Measurements from ENCODE around the gene DGKQ.
A peak's percentile ranks its signal among the peaks of the same experiment; 100 is the strongest.
"Not testable (repeated sequence)": the region's sequence is repeated elsewhere in the genome, so short reads cannot be mapped to it uniquely, and the experiment has no call there.

The DGKQ gene

DNA sequence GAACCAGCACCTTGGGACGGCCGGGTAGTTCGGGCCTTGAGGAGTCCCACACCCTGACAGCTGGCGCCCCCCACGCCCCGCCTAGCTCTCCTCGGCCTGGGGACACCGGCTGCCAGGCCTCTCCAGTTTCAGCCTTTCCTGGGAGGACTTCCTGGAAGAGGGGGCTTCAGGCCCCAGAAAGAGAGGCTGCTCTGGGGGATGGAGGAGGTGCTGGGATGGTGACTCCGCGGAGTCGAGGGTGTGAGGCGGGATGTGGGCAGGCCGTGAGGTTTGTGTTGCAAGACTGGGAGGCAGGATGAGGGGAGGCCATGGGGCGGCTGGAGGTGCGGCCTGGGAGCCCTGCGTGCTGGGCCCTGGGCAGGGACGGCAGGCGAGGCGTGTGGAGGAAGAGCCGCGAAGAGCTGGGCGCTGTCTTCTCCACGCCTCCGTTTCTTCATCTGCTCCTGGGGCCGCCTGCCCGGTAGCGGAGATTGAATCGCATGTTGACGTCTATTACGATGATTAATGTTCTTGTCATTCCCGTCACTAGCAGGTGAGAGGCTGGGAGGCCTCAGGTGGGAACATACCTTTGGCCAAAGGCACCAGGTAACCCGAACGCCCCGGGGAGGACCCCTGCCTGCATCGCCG lies 37.1 kb upstream of the DGKQ start:
- FAIRE-seq (no peak), DNase-seq (ENCODE audit: insufficient read length, low spot score) (no peak)

DNA sequence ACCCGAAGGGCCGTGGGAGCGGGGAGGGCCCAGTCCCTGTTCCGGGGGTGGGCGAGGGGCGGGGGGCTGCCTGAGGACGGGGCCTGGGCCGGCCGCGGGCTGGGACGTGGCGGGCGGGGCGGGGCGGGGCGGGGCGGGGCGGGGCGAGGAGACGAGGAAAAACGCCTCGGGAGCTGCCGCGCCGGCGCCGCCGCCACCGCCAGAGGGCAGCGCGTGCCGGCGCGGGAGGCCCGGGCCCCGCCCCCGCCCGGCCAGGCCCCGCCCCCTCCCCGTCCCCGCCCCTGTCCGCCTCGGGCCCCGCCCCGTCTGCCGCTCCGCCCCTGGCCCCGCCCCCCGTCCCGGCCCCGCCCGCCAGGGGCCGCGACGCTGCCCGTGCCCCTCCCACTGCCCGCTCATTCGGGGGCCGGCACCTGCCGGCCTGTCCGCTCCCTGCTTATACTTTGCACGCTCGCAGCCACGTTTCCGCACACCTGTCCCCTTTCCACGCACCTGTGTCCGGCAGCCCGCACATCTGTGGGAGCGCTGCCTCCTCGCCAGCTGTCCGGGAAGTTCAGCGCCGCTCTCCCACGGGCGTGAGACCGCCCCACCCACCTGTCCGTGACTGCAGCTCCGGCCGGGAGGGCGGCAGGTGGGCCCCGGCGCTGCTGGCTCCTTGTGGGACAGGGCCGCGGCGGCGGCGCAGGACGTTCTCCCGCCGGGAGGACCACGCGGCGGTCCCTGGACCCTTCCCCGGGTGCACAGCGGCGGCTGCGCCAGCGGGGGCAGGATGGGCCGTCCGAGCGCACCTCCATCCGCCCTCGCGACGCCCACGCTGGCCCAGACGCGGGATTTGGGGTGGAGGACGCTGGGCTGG lies 36.4 kb upstream of the DGKQ start:
- no peak for FAIRE-seq
- peak; percentile 70 for DNase-seq (ENCODE audit: insufficient read length, low spot score)

DNA sequence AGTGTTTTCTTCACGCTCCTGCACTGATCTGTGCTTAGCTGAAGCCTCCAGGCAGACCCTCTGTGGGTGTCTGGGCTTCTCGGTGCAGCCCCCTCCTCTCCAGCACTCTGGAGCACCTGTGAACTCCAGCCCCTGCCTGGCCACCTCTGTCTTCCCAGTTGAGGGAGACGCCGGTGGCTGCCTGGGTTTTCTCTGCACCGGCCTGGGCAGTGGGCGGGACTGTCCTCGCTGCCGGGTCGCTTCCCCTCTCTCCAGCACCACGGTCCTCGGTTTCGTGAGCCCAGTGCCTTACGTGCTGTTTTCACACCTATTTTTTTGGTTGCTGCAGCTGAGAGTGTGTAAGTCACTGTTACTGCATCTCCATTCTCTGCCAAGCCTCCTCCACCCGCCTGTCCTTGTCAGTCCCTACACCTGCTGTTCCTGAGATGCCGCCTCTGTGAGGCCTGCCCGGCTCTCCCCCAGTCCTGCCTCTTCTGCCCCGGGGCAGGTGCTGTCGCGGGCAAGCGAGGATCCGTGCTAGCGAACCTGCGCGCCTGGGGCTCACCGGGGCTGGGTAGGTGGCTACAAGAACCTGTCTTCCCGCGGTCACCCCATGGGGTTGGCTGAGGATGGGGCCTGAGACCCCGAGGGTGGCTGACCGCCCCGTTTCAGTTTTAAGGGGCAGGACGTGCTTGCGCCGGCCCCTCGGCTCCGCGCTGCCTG lies 35.6 kb upstream of the DGKQ start:
- FAIRE-seq (no peak), DNase-seq (ENCODE audit: insufficient read length, low spot score) (no peak)

DNA sequence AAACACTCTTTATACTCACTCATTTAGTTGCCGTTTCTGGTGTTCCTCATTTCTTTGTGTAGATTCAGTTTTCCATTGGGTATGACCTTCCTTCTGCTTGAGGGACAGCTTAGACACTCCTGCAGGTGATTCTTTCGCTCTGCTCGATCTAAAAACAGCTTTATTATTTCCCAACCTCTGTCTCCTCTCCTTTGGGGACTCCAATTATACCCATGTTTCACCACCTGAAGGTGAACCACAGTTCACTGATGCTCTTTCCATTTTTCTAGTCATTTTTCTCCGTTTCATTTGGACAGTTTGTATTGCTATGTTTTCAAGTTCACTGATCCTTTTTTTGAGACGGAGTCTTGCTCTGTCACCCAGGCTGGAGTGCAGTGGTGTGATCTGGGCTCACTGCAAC lies 33.5 kb upstream of the DGKQ start:
- no peak for FAIRE-seq
- DNase-seq (ENCODE audit: insufficient read length, low spot score) = no peak

DNA sequence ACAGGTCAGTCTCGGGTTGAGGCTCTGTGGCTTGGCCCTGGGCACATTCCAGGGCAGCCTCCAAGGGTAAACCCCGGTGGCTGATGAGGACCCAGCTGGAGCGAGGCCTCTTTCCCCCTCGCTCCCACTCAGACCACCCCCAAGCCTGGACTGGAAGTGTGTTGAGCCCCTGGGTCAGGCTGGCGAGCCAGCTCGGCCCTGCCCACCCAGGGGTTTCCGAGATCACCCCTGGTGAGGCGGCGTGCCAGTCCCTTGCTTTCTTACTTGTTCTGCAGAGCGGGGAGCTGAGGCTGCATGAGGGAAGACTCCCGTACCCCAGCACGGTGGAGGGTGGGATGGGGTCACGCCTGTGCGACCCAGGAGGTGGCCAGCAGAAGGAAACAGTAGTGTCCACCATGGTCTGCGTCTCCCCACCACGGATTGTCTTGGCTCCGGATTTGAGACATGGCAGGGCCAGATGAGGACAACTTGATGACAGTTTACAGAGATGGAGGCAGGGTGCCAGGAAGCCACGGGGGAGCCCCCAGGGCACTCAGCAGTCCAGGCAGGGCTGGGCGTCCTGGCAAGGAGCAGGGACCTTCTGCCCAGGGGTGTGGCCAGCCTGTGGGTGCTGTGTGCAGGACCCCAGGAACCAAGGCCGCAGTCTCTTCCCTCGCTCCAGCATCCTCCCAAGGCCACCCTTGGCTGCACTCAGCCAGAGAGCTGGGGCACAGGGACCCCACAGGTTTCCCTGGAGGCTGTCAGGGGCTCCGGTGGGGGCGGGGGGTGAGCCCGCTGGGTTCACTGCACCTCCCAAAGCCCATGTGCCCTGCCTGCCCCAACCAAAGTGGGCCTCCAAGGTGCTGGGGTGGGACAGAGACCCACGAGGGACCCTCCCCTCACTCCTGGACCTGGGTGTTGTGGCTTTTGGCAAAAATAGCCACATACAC lies 31.5 kb upstream of the DGKQ start:
- FAIRE-seq = no peak
- no peak for DNase-seq (ENCODE audit: insufficient read length, low spot score)

DNA sequence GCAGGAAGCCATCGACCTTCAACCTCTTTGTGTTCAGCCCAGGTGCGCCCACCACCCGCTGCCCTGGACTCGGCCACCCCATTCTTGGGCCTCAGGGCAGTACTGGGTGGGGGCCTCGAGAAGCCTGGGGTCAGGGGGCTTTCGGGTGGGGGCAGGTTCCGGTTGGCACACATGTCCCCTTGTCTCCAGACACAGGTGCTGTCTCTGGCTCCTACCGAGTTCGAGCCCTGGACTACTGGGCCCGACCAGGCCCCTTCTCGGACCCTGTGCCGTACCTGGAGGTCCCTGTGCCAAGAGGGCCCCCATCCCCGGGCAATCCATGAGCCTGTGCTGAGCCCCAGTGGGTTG lies 30.7 kb upstream of the DGKQ start:
- FAIRE-seq (no peak), DNase-seq (ENCODE audit: insufficient read length, low spot score) (no peak)

DNA sequence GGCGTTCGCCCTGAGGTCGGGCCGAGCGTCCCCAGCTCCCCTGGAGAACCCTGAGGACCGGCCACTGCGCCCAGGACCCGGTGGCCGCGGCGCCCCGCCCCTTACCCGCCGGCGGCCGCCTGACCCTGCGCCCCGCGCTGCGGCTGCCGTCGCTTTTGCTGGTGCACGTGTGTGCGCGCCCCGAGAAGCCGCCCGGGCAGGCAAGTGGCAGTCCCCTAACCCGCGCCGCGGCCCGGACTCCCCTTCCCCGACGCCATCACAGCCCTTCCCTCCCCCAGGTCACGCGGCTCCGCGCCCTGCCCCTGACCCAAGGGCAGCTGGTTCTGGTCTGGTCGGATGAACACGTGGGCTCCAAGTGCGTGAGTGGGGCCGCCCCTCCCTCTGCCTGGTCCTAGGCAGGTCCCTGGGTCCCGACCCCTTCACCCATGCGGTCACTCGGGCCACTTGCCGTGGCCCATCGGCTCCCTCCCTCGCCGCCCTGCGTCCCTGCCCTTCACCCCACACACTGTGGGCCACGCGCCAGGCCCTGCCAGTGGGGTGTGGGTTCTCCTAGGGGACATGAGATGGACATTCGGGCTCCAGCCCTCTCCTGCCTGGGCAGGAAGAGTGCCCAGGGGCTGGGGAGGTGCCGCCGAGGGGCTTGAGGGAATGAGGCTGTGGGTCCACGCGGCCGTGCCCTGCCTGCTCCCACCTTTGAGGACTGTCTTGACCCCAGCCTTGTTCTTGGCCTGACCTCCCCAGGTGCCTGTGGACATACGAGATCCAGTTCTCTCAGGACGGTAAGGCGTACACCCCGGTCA lies 30.1 kb upstream of the DGKQ start:
- FAIRE-seq (no peak), DNase-seq (ENCODE audit: insufficient read length, low spot score) (no peak)

DNA sequence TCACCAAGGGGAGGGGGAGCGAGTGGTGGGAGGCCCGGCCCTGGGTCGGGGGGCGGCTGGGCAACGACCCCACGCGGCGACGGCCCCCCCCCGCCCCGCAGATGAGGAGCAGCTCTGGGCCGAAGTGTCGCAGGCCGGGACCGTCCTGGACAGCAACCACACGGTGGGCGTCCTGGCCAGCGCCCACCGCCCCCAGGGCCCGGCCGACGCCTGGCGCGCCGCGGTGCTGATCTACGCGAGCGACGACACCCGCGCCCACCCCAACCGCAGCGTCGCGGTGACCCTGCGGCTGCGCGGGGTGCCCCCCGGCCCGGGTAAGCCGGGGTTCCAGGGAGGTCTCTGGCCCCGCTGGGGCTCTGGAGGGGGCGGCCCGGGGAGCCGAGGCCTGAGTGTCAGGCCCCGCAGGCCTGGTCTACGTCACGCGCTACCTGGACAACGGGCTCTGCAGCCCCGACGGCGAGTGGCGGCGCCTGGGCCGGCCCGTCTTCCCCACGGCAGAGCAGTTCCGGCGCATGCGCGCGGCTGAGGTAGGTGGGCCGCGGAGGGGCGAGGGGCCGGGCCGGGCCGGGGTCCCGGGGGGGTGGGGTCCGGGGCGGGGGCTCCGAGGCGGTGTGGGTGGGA lies 29.4 kb upstream of the DGKQ start:
- DNase-seq (ENCODE audit: insufficient read length, low spot score) (no peak), FAIRE-seq (no peak)

DNA sequence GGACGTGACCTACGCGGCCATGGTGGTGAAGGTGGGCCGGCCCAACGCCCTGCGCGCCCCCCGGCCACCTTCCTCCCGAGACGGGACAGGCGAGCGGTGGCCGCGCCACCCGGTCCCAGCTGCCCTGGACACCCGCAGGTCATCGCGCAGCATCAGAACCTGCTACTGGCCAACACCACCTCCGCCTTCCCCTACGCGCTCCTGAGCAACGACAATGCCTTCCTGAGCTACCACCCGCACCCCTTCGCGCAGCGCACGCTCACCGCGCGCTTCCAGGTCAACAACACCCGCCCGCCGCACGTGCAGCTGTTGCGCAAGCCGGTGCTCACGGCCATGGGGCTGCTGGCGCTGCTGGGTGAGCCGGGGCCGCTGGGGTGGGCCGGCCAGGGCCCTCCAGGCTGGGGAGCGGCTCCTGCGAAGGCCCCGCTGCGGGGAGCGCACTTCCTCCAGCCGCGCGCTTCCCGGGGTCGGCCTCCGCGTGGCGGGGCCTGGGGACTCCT lies 28.8 kb upstream of the DGKQ start:
- DNase-seq (ENCODE audit: insufficient read length, low spot score) = no peak
- FAIRE-seq = no peak

DNA sequence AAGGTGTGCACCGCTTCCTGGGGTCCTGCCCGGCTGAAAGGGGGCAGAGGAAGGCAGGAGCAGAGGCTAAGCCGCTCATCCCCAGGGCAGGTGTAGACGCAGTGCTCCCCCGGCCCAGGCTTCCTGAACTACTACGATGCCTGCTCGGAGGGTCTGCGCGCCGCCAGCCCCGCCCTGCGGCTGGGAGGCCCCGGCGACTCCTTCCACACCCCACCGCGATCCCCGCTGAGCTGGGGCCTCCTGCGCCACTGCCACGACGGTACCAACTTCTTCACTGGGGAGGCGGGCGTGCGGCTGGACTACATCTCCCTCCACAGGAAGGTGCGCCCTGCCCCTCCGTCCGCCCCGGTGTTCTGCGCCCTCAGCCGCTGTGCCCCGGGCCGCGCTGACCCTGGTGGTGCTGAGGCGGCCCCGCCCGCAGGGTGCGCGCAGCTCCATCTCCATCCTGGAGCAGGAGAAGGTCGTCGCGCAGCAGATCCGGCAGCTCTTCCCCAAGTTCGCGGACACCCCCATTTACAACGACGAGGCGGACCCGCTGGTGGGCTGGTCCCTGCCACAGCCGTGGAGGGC lies 28.3 kb upstream of the DGKQ start:
- no peak for FAIRE-seq

DNA sequence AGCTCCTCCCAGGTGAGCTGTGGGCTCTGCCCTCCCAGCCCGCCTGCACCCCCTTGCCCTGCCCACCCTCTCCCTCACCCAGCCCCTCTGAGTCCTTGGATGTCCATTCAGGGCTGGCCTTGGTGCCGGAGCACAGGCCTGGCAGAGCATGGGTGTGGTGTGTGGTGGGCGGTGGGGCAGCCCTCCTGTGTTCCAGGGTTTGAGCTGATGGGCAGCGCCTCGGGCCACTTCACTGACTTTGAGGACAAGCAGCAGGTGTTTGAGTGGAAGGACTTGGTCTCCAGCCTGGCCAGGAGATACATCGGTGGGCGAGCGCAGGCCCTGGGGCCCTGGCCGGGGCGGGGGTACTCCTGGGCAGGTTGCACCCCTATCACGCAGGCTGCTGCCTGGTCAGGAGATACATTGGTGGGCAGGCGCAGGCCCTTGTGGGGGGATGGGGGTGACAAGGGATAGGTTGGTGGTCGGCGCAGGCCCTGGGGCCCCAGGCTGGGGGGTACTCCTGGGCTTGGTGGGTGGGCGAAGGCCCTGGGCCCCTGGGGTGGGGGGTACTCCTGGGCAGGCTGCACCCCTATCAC lies 27.4 kb upstream of the DGKQ start:
- no peak for FAIRE-seq
- DNase-seq (ENCODE audit: insufficient read length, low spot score) = no peak

More for the DNA sequence above, 28.3 kb upstream of the DGKQ start:
- no peak for DNase-seq (ENCODE audit: insufficient read length, low spot score)

DNA sequence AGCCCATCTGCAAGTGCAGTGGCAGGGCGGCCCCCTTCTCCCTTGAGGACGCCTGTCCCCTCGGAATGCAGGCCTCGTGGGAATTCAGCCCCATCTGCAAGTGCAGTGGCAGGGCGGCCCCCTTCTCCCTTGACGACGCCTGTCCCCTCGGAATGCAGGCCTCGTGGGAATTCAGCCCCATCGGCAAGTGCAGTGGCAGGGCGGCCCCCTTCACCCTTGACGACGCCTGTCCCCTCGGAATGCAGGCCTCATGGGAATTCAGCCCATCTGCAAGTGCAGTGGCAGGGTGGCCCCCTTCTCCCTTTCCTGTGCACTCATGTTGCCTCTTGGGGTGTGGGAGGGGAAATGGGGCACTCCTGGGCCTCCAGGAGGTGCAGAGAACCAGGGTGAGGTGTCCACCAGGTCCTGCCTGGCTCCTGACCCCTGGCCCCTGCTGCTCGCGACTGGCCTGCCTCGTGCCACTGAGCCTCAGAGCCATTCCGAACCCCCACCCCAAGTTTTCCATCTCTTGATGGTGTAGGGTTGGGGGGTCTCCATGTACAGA lies 26.6 kb upstream of the DGKQ start:
- DNase-seq (ENCODE audit: insufficient read length, low spot score) (no peak), FAIRE-seq (no peak)

DNA sequence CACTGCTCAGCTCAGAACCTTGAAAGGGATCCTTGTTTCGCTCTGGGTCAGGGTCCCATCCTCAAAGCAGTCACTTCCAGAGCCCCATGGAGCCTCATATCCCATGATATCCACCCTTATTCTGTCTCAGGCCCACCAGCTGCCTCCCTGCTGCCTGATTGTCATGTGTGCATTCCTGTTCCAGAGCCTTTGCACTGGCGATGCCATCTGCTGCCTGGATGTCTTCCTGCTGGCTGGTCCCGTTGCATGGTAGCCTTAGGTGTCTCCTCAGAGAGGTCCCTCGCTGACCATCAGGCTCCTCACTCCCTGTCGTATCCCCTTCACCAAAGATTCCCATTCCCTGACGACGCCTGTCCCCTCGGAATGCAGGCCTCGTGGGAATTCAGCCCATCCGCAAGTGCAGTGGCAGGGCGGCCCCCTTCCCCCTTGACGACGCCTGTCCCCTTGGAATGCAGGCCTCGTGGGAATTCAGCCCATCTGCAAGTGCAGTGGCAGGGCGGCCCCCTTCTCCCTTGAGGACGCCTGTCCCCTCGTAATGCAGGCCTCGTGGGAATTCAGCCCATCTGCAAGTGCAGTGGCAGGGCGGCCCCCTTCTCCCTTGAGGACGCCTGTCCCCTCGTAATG lies 26.0 kb upstream of the DGKQ start:
- not testable (repeated sequence) for FAIRE-seq; DNase-seq (ENCODE audit: insufficient read length, low spot score)

DNA sequence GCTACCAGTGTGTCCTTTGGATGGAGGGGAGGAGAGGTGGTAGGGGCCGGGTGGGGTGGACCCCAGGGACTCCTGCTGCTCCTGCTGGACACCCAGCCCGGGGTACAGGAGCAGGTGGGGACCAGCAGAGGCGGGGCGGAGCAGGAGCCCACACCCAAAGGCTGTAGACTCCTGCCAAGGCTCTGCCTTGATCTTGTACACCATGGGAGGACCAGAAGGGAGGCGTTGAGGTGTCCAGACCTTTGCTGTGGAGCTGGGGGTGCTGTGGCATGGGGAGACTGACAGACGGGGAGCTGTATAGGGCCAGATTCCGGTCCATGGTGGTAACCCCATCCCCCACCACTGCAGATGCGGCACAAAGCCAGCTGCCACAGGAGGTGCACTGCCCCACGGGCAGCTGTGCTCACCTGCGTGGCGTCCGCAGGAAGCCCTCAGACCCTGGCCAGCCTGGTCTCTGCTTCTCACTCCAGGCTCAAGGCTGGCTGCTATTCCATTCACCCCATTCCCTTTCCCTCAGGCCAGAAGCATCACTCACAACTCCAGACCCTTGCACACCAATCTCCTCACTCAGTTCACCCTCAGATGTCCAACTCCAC lies 24.8 kb upstream of the DGKQ start:
- FAIRE-seq = peak; percentile 55
- DNase-seq (ENCODE audit: insufficient read length, low spot score) = no peak

DNA sequence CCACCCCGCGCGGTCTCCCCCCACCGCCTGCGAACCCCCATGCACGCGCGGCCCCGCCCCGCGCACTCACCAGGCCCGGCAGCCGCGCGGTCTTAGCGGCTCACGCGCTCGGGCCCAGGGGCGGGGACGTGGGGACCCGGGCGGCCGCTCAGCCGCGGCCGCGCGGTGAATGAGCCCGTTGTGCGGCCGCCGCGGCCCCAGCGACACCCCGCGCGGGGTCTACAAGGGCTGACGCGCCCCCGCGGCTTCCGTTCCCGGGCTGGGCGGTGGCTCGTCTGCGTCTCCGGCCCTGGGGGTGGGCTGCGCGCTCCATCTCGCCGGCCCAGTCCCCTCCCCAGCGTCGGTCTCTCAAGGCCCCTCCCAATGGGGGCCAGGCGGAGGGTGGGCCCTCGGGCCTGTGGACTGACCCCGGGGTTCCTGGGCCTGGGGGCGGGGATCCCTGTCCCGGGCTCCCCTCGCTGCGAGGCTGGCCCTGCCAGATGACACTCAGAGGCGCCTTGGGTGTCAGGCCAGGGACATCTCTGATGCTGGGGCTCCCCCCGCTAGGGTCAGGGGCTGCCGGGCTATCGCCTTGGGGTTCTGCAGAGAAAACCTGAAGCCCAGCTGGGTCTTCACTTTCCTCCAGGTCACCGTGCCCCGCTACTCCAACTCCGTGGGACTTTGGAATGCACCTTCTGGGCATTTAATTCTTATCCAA lies 24.2 kb upstream of the DGKQ start:
- no peak for DNase-seq (ENCODE audit: insufficient read length, low spot score)

DNA sequence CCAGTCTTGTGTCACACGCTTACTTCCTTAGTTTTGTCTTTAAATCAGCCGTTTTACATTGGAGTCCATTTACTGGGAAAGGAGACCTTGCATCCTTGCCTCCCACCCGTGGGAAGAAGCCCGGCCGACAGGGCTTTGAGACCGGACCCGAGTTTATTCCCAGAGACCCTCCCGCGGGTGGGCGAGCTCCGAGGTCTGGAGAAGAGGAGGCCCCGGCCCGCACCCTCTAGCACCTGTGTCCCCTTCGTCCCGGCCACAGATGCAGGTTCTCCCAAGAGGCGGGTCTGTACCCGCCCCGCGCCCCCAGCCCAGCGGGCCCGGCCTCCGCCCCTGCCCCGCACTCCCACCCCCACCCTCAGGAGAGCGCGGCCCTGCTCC lies 23.6 kb upstream of the DGKQ start:
- no peak for DNase-seq (ENCODE audit: insufficient read length, low spot score)
- FAIRE-seq = no peak

More for the DNA sequence above, 24.2 kb upstream of the DGKQ start:
- FAIRE-seq = no peak
